Heart left ventricle (tissue), 13 donors: ENCODE results near the gene SLC17A7.

Source experiments
- POLR2A ChIP-seq, 2 donors: fragments of 450-650 bp; IDR thresholded peaks; one replicate each; pipeline ENCODE4 v1.6.1; 2017; ENCODE audit warnings: antibody characterized with exemption in 2 of 2, mild to moderate bottlenecking in 2 of 2, moderate library complexity in 2 of 2
- TF ChIP-seq, protein P1 (sequence below), 12 donors: fragments of 200-600 bp; sonication (generic) in 4 of 12; IDR thresholded peaks; one replicate each; pipeline versions ENCODE4 v1.5.0 to v1.8.0; 2018 to 2022; ENCODE audit warnings: antibody characterized with exemption in 12 of 12, mild to moderate bottlenecking in 5 of 12
- donor health status: ischemic (EF 13 %, LVEDD 7.1; RV severe dilation, severe dysfunction).
- donor health status: DM: no; HTN: yes; CAD: no.
- donor health status: DM: no; HTN: no; CAD: no.
- donor health status: ischemic (EF 25% LVEDD 6.9; RV normal size, moderate dysfunction).
- donor health status: ischemic (EF 25% LVEDD 5.7; RV mildly dilated, moderate dysfunction).
- donor health status: ischemic (EF 35%, LVEDD 5.7; RV mildly dilated, moderate dysfunction).
- donor health status: nonischemic (EF 11% LVEDD 7.7; RV severe dilation, severe dysfunction).
- donor health status: DM: yes; HTN: yes; CAD: no.
- donor health status: PGD.
- donor health status: ischemic (EF 29% LVEDD 5.4; RV normal size, mild dysfunction).
- donor health status: nonischemic (EF 23%, LVEDD 6.1; RV moderate dilation, normal function).

DNA sequence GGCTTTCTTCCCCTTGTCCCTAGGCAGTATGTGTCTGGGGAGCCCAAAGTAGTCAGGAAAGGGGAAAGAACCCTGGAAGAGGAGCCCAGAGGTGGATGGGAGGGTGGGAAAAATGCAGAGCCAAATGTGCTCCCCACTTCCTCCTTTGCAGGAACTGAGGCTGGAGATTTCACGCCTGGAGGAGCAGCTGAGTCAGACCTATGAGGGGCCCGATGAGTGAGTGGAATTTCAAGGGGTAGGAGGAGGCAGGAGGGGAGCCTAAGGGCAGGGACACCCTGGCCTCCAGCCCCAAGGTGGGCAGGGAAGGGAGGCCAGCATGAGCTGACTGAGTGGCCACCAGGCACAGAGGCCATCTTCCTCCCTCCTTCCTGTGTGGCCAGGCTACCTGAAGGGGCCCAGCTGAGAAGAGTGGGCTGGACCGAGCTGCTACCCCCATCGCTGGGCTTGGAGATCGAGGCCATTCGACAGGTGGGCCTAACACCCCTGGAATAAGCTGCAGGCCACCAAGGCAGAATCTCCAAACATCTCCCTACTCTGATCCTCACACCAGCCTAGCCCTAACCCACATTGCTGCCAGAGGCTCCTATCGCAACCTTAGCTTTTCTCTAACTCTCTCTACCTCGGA lies 32.4 kb downstream of the SLC17A7 start:
- TF ChIP-seq, protein P1, sequence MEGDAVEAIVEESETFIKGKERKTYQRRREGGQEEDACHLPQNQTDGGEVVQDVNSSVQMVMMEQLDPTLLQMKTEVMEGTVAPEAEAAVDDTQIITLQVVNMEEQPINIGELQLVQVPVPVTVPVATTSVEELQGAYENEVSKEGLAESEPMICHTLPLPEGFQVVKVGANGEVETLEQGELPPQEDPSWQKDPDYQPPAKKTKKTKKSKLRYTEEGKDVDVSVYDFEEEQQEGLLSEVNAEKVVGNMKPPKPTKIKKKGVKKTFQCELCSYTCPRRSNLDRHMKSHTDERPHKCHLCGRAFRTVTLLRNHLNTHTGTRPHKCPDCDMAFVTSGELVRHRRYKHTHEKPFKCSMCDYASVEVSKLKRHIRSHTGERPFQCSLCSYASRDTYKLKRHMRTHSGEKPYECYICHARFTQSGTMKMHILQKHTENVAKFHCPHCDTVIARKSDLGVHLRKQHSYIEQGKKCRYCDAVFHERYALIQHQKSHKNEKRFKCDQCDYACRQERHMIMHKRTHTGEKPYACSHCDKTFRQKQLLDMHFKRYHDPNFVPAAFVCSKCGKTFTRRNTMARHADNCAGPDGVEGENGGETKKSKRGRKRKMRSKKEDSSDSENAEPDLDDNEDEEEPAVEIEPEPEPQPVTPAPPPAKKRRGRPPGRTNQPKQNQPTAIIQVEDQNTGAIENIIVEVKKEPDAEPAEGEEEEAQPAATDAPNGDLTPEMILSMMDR (IDR thresholded peaks at IDR 0.05): no peak
- TF ChIP-seq POLR2A (IDR thresholded peaks at IDR 0.05): no peak
